HCT116 (cell line): Measurements from ENCODE around the gene TGFBR1. TPM values are rescaled to one million over a fixed set of nuclear protein-coding genes. Genes with fewer than 3 reads are reported as not detected.

Source experiments
- ATAC-seq: fragments of 200-7000 bp; cut with Tn5 transposase; 2 replicates; pipeline ENCODE4 v1.9.1; 2020; ENCODE audit warnings: mild to moderate bottlenecking, moderate library complexity
- BruUV-seq: library from RNA; stranded (reverse); fragments of 400-500 nt; replicated peaks from 2 replicates; lab custom pipeline; 2021; lab: Mats Ljungman, UMichigan
- CTCF ChIA-PET: fragments of 300-600 bp; sonication (Branson Sonifier 250); formaldehyde crosslinking; loops from one replicate; lab custom pipeline; 2021; ENCODE audit warnings: antibody characterized with exemption; lab: Charles Lee
- POLR2A ChIA-PET: fragments of 300-600, 350-600 bp; sonication (Branson Sonifier 250); formaldehyde crosslinking; loops from one replicate; lab custom pipeline; 2021; ENCODE audit warnings: antibody characterized with exemption; lab: Charles Lee
- RAD21 ChIA-PET, 2 experiments: fragments of 300-600 bp; sonication (Branson Sonifier 250); formaldehyde crosslinking; loops; one replicate each; lab custom pipeline; 2023; ENCODE audit warnings: low total read pairs in 2 of 2; ENCODE audit not compliant: uncharacterized antibody in 2 of 2, unreplicated experiment in 2 of 2, low non-redundant PET in 1 of 2; lab: Charles Lee
- DNase-seq: peaks from one replicate; pipeline ENCODE4 v3.0.0-alpha.2; 2010; ENCODE audit warnings: low read depth, low spot score
- H2AFZ ChIP-seq: fragments of 200-600 bp; shearing (Covaris generic), sonication (generic); 2 replicates; pipeline ENCODE4 v1.6.1; 2017; ENCODE audit warnings: low read depth, mixed run types, mixed read lengths, antibody characterized with exemption, low read length; ENCODE audit not compliant: poor library complexity, severe bottlenecking
- H3K27ac ChIP-seq: 2 replicates; pipeline ENCODE4 v1.5.1; 2012; ENCODE audit warnings: low read depth, low read length
- H3K27me3 ChIP-seq: fragments of 200-600 bp; sonication (generic); 2 replicates; pipeline ENCODE4 v1.6.1; 2016; ENCODE audit warnings: mixed run types, low read length, mixed read lengths; ENCODE audit not compliant: insufficient read depth
- H3K36me3 ChIP-seq, 2 experiments: fragments of 200-500 bp in 1 of 2; fragments of 200-600 bp in 1 of 2; sonication (Bioruptor generic) in 1 of 2; sonication (generic) in 1 of 2; 2 replicates each; pipeline versions ENCODE4 v1.5.1 to v1.6.1; 2014 to 2016; ENCODE audit warnings: low read length in 2 of 2, inconsistent platforms in 1 of 2, mixed read lengths in 1 of 2, mixed run types in 1 of 2; ENCODE audit not compliant: insufficient read depth in 2 of 2, control insufficient read depth in 1 of 2
- H3K4me1 ChIP-seq, 2 experiments: fragments of 200-600 bp in 1 of 2; sonication (generic) in 1 of 2; 2 replicates each; pipeline versions ENCODE4 v1.5.1 to v1.6.1; 2012 to 2017; ENCODE audit warnings: low read length in 2 of 2, inconsistent platforms in 1 of 2, mild to moderate bottlenecking in 1 of 2, mixed read lengths in 1 of 2, mixed run types in 1 of 2, moderate library complexity in 1 of 2; ENCODE audit not compliant: insufficient read depth in 2 of 2, control insufficient read depth in 1 of 2
- H3K4me2 ChIP-seq: fragments of 200-600 bp; sonication (generic); 2 replicates; pipeline ENCODE4 v1.6.1; 2017; ENCODE audit warnings: mixed run types, low read length, mixed read lengths
- H3K4me3 ChIP-seq, 2 experiments: fragments of 200-600 bp in 1 of 2; sonication (generic) in 1 of 2; replicated peaks in 1 of 2; 2 replicates each; pipeline ENCODE4 v1.5.1; 2011 to 2016; ENCODE audit warnings: low read length in 2 of 2, control low read depth in 1 of 2, low read depth in 1 of 2, mild to moderate bottlenecking in 1 of 2, mixed read lengths in 1 of 2, mixed run types in 1 of 2
- H3K79me2 ChIP-seq: fragments of 200-600 bp; sonication (generic); 2 replicates; pipeline ENCODE4 v1.6.1; 2017; ENCODE audit warnings: mild to moderate bottlenecking, mixed run types, low read length, moderate library complexity, mixed read lengths; ENCODE audit not compliant: insufficient read depth
- H3K9ac ChIP-seq: fragments of 200-600 bp; sonication (generic); 2 replicates; pipeline ENCODE4 v1.6.1; 2016; ENCODE audit warnings: low read length, mixed read lengths
- H3K9me2 ChIP-seq: fragments of 200-600 bp; sonication (generic), shearing (Covaris generic); 2 replicates; pipeline ENCODE4 v1.6.1; 2017; ENCODE audit warnings: mixed run types, mild to moderate bottlenecking, moderate library complexity; ENCODE audit not compliant: insufficient read depth
- H3K9me3 ChIP-seq, 2 experiments: fragments of 200-500 bp in 1 of 2; fragments of 200-600 bp in 1 of 2; sonication (Bioruptor generic) in 1 of 2; sonication (generic) in 1 of 2; 2 replicates each; pipeline ENCODE4 v1.6.1; 2014 to 2017; ENCODE audit warnings: low read length in 2 of 2, mixed read lengths in 2 of 2, inconsistent platforms in 1 of 2, low read depth in 1 of 2, mild to moderate bottlenecking in 1 of 2, mixed run types in 1 of 2, moderate library complexity in 1 of 2; ENCODE audit not compliant: control insufficient read depth in 1 of 2, insufficient read depth in 1 of 2
- H4K20me1 ChIP-seq: fragments of 200-600 bp; sonication (generic), shearing (Covaris generic); 2 replicates; pipeline ENCODE4 v1.6.1; 2017; ENCODE audit warnings: mixed run types, mild to moderate bottlenecking, moderate library complexity; ENCODE audit not compliant: insufficient read depth
- ATF3 ChIP-seq: IDR thresholded peaks from 2 replicates; pipeline ENCODE4 v1.6.1; 2012
- CBX3 ChIP-seq: IDR thresholded peaks from 2 replicates; pipeline ENCODE4 v1.6.1; 2012; ENCODE audit warnings: low read depth
- CEBPB ChIP-seq: IDR thresholded peaks from 2 replicates; pipeline ENCODE4 v1.6.1; 2012; ENCODE audit warnings: low read depth
- CTCF ChIP-seq, 3 experiments: fragments of 200-600 bp in 1 of 3; sonication (generic) in 1 of 3; IDR thresholded peaks in 2 of 3; conservative IDR thresholded peaks in 1 of 3; 2 replicates each; pipeline ENCODE4 v1.5.1; 2012 to 2017; ENCODE audit warnings: low read depth in 2 of 3, low read length in 2 of 3, antibody characterized with exemption in 1 of 3, borderline replicate concordance in 1 of 3, control low read depth in 1 of 3, mild to moderate bottlenecking in 1 of 3, mixed read lengths in 1 of 3, mixed run types in 1 of 3, moderate library complexity in 1 of 3; ENCODE audit not compliant: insufficient read depth in 1 of 3
- EGR1 ChIP-seq: IDR thresholded peaks from 2 replicates; pipeline ENCODE4 v1.6.1; 2012; ENCODE audit warnings: low read depth
- ELF1 ChIP-seq: IDR thresholded peaks from 2 replicates; pipeline ENCODE4 v1.6.1; 2012; ENCODE audit warnings: low read depth, borderline replicate concordance
- EZH2 ChIP-seq: fragments of 200-600 bp; sonication (generic); IDR thresholded peaks from 2 replicates; pipeline ENCODE4 v1.6.1; 2017; ENCODE audit warnings: antibody characterized with exemption, mixed run types
- EZH2phosphoT487 ChIP-seq: fragments of 200-600 bp; IDR thresholded peaks from 2 replicates; pipeline ENCODE4 v1.6.1; 2018; ENCODE audit warnings: antibody characterized with exemption, borderline replicate concordance
- FOSL1 ChIP-seq: IDR thresholded peaks from 2 replicates; pipeline ENCODE4 v1.6.1; 2012; ENCODE audit warnings: low read depth
- JUND ChIP-seq: IDR thresholded peaks from 2 replicates; pipeline ENCODE4 v1.6.1; 2012
- MAX ChIP-seq: IDR thresholded peaks from 2 replicates; pipeline ENCODE4 v1.6.1; 2012
- POLR2AphosphoS5 ChIP-seq: IDR thresholded peaks from 2 replicates; pipeline ENCODE4 v1.6.1; 2011; ENCODE audit warnings: mild to moderate bottlenecking, low read depth, low read length, moderate library complexity
- RAD21 ChIP-seq: IDR thresholded peaks from 2 replicates; pipeline ENCODE4 v1.6.1; 2012; ENCODE audit warnings: low read depth, mild to moderate bottlenecking
- REST ChIP-seq: IDR thresholded peaks from 2 replicates; pipeline ENCODE4 v1.6.1; 2012; ENCODE audit warnings: low read depth
- SIN3A ChIP-seq: IDR thresholded peaks from 2 replicates; pipeline ENCODE4 v1.6.1; 2012; ENCODE audit warnings: low read depth
- SP1 ChIP-seq: IDR thresholded peaks from 2 replicates; pipeline ENCODE4 v1.6.1; 2012; ENCODE audit warnings: low read depth
- SRF ChIP-seq: IDR thresholded peaks from 2 replicates; pipeline ENCODE4 v1.6.1; 2012; ENCODE audit warnings: low read depth
- TCF7L2 ChIP-seq: IDR thresholded peaks from 2 replicates; pipeline ENCODE4 v1.7.0; 2011; ENCODE audit warnings: borderline replicate concordance, inconsistent platforms; ENCODE audit not compliant: insufficient read depth, insufficient read length; ENCODE audit errors: extremely low read depth
- ZBTB33 ChIP-seq: IDR thresholded peaks from 2 replicates; pipeline ENCODE4 v1.6.1; 2011; ENCODE audit warnings: mild to moderate bottlenecking, low read length, moderate library complexity; ENCODE audit not compliant: insufficient replicate concordance; ENCODE audit errors: extremely low read depth
- ZFX ChIP-seq: fragments of 450-650 bp; IDR thresholded peaks from 2 replicates; pipeline ENCODE4 v1.6.1; 2017
- intact Hi-C: fragments of 100-400 bp; cut with micrococcal nuclease; formaldehyde crosslinking; loops from 2 replicates; pipeline ENCODE4 v1.10.0; 2022
- total RNA-seq: library from RNA; stranded (reverse); gene quantifications from one replicate; pipeline ENCODE4 v1.2.1, GENCODE V29; 2021; ENCODE audit not compliant: unreplicated experiment

Gene TGFBR1
- total RNA-seq, 1 experiment from 2014 or later = 26.6 TPM

- Histone ChIP-seq H3K4me2 (no peak overlapping the region), H3K36me3 (no peaks in the 10 kb centered on the region), H3K9me3 (no peaks in the 10 kb centered on the region), H2AFZ (no peak overlapping the region), H3K27me3 (no peaks in the 10 kb centered on the region), H3K27ac (no peak overlapping the region), H3K9ac (no peak overlapping the region), H3K4me1 (no peaks in the 10 kb centered on the region), H4K20me1 (no peaks in the 10 kb centered on the region), H3K9me2 (no peaks in the 10 kb centered on the region), H3K79me2 (no peaks in the 10 kb centered on the region), H3K4me3 (no peak overlapping the region)
- ChIA-PET CTCF (no interaction called here), RAD21 (no interaction called here), POLR2A (no interaction called here)
- no TSS peak for BruUV-seq
- ATAC-seq (no peak), DNase-seq (no peak)
- TF ChIP-seq EGR1 = no peak
- no peak for TF ChIP-seq SRF
- no peak for TF ChIP-seq RAD21
- no peak for TF ChIP-seq SIN3A
- TF ChIP-seq POLR2AphosphoS5 = no peak
- no peak for TF ChIP-seq JUND
- no peak for TF ChIP-seq SP1
- no peak for TF ChIP-seq CBX3
- TF ChIP-seq CTCF (IDR thresholded peaks at IDR 0.05 in 2 of 3, conservative IDR thresholded peaks at IDR 0.05 in 1 of 3; ENCODE audit: borderline replicate concordance in 1 of 3, insufficient read depth in 1 of 3, low read depth in 2 of 3, low read length in 2 of 3) = no peak
- no peak for TF ChIP-seq EZH2
- no peak for TF ChIP-seq REST
- TF ChIP-seq ELF1 = no peak
- no peak for TF ChIP-seq ZBTB33
- TF ChIP-seq EZH2phosphoT487 = no peak
- TF ChIP-seq MAX = no peak
- no peak for TF ChIP-seq CEBPB
- TF ChIP-seq ATF3 = no peak
- no peak for TF ChIP-seq FOSL1
- no peak for TF ChIP-seq ZFX
- no peak for TF ChIP-seq TCF7L2
- intact Hi-C loops = no loop called here
Measured at GRCh38 chr9:99171225-99172123, 66.6 kb downstream of the TGFBR1 start.
